GM18517 (cell line): ENCODE data around the gene MRPL51.
"Not testable (repeated sequence)": the region's sequence is repeated elsewhere in the genome, so short reads cannot be mapped to it uniquely, and the experiment has no call there.

Experiments used
- ATAC-seq: cut with Tn5 transposase; IDR thresholded peaks from one replicate; pipeline ENCODE4 v1.9.1; 2021; ENCODE audit warnings: mild to moderate bottlenecking, moderate library complexity; ENCODE audit not compliant: unreplicated experiment

MRPL51 gene

DNA sequence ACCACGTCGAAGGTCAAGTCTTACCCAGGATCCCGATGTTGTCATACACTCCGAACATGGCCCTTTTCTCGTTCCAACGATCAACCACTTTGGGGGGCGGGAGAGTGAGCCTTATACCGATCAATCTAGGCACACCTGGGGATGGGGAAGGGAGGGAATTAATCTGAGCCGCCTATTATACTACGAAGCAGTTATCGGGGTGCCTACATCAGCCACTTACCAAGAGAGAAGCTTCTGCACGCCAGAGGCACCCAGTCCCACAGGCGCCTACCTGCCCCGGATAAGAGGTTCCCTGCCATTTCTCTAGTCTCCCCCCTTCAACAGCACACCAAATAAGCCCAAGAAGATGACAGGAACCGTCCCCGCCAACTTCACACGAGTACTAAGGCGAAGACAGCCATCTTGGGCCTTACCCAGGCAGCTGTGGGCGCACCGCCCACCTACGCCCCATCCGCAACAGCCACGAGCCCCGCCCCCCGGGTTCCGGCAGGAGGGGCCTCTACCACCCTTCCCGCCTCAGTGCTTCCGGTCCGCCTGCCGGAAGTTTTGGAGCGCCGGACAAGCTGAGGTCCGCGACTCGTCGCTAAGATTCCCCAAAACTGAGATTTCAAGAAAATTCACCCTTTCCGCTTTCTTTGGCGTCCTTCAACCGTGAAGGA is at the start of gene MRPL51:
MRPL51 (minus strand) TSS at position 425 of the 659 bp plus-strand sequence; CDS start at position 299, 126 bp downstream.
- peak; percentile 52 for ATAC-seq

GRCh38 chr12:6542209-6543009 is 49.3 kb upstream of the MRPL51 start:
- ATAC-seq, result no peak

DNA sequence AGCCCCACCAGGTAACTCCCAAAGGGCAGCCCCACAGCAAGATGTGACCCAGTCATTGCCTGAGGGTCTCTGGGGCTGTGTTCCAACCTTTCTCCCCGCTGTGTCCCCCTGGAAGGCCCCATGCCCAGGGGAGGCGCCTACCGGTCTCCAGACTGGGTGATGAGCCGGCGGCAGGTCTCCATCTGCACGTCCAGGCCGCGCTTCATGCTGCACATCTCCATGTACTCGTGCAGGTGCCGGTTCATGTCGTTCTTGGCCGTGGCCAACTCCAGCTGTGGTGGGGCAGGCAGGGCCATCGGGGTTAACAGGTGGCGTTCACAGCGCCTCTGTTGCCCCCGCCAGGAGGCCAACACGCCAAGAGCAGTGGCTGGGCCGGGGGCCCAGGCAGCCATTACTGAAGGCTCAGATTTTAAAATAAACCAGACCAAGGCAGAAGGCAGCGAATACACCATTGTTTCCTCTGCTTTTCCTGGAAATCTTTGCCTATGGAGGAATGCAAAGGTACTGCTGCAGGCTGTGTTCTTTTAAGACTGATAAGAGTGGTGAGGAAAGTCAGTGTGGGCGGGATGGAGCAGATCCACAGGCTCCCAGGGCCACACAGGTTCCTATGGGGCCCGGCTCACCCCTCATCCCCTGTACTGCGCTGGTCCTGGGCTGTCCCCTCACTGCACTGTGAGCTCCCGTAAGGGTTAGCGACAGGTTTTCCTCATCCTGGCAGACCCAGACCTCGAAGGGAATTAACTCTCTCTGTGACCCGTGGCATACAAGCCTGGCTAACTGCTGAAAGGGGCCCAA is 48.5 kb upstream of the MRPL51 start:
- no peak for ATAC-seq

GRCh38 chr12:6540181-6540877 is 47.3 kb upstream of the MRPL51 start:
- no peak for ATAC-seq

DNA sequence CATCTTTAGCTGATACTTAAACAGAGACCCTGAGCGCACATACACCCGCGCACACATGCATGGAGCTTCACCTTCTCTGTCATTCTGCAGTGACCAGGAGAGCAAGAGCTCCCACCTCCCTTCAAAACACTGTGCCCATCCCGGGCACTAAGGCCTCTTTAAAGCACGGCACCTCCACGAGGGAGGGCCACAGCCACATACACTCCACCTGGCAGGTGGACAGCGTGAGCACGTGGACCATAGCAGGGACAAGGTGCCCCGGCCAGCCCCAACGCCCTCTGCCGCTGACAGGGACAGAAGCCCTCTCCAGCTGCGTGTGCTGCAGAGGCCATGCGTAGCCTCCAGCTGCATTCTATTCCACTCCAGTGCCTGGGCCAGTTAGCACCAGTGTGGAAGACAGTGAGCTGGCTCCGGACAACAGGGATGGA is 46.7 kb upstream of the MRPL51 start:
- no peak for ATAC-seq

DNA sequence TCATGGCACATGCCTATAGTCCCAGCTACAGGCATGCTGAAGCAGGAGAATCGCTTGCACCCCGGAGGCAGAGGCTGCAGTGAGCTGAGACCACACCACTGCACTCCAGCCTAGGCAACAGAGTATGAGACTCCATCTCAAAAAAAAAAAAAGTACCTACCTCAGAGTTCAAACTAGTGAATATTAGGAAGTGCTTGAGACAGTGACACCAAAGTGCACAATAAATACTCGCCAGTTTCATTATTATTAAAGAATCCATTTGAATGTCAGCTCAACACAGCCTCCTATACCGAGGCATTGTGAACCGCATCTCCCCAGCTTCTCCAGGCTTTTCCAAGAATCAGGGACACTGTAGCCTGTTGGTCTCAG is 46.2 kb upstream of the MRPL51 start:
- no peak for ATAC-seq

- ATAC-seq, result no peak
Observed at GRCh38 chr12:6538420-6539313, 45.6 kb upstream of the MRPL51 start.

- ATAC-seq, result not testable (repeated sequence)
Observed at GRCh38 chr12:6537580-6538419, 44.7 kb upstream of the MRPL51 start.

- ATAC-seq, result no peak
Observed at GRCh38 chr12:6536894-6537579, 44.0 kb upstream of the MRPL51 start.

GRCh38 chr12:6535960-6536847 is 43.1 kb upstream of the MRPL51 start:
- no peak for ATAC-seq

DNA sequence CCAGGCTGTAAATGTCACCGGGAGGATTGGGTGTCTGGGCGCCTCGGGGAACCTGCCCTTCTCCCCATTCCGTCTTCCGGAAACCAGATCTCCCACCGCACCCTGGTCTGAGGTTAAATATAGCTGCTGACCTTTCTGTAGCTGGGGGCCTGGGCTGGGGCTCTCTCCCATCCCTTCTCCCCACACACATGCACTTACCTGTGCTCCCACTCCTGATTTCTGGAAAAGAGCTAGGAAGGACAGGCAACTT is 42.6 kb upstream of the MRPL51 start:
- no peak for ATAC-seq

GRCh38 chr12:6534945-6535696 is 42.1 kb upstream of the MRPL51 start:
- ATAC-seq, result no peak

GRCh38 chr12:6534695-6534944 is 41.6 kb upstream of the MRPL51 start:
- no peak for ATAC-seq

- peak; percentile 73 for ATAC-seq
Observed at GRCh38 chr12:6533923-6534694, 41.0 kb upstream of the MRPL51 start, which contains the start of gene GAPDH. TSS of gene GAPDH (plus strand) at chr12:6534517. CDS start at chr12:6534833, 316 bp downstream.

GRCh38 chr12:6533653-6533922 is 40.5 kb upstream of the MRPL51 start:
- ATAC-seq, result peak; percentile 3

GRCh38 chr12:6532927-6533652 is 40.0 kb upstream of the MRPL51 start:
- peak; percentile 8 for ATAC-seq
